K562 (cell line): Measurements from ENCODE around the gene APOL4. TPM values are rescaled to one million over a fixed set of nuclear protein-coding genes. Genes with fewer than 3 reads are reported as not detected.

ENCODE experiments used
- ATAC-seq: fragments of 200-7000 bp; cut with Tn5 transposase; 3 replicates; pipeline ENCODE4 v1.9.1; 2020; ENCODE audit warnings: moderate library complexity
- BruUV-seq: library from RNA; stranded (reverse); fragments of 400-500 nt; replicated peaks from 2 replicates; lab custom pipeline; 2021; lab: Mats Ljungman, UMichigan
- CTCF ChIA-PET: fragments of 300-600 bp; formaldehyde crosslinking; extraction: SDS; loops from one replicate; lab custom pipeline; 2021; ENCODE audit warnings: low intra/inter-chr PET ratio; lab: Yijun Ruan, JAX
- POLR2A ChIA-PET: fragments of 300-600, 350-650 bp; sonication (Branson Sonifier 250); formaldehyde crosslinking; extraction: SDS; loops from one replicate; lab custom pipeline; 2021; ENCODE audit warnings: antibody characterized with exemption, inconsistent platforms; lab: Yijun Ruan, JAX
- DNase-seq, 4 experiments: peaks; one replicate each; pipeline versions ENCODE4 v3.0.0 to v3.0.0-alpha.2; 2011 to 2018; ENCODE audit warnings: low spot score in 3 of 4, mixed read lengths in 3 of 4; ENCODE audit errors: extremely low read depth in 1 of 4
- FAIRE-seq: peaks from 2 replicates; lab custom pipeline; 2011; peaks lifted over from hg19 to GRCh38; lab: Jason Lieb, UNC
- H2AFZ ChIP-seq: 2 replicates; pipeline ENCODE4 v1.6.0; 2011; ENCODE audit warnings: low read depth, low read length, control low read depth, inconsistent platforms
- H3K27ac ChIP-seq: fragments of 200-600 bp; 3 replicates; pipeline ENCODE4 v1.8.0; 2011; ENCODE audit warnings: low read depth, mild to moderate bottlenecking, control low read depth, inconsistent platforms, low read length, moderate library complexity, mixed read lengths; ENCODE audit errors: extremely low read depth
- H3K27me3 ChIP-seq, 2 experiments: fragments of 300-600 bp in 1 of 2; 2 replicates in 1 of 2; 3 replicates in 1 of 2; pipeline versions ENCODE4 v1.6.0 to v1.8.0; 2011; ENCODE audit warnings: inconsistent platforms in 2 of 2, low read length in 2 of 2, mild to moderate bottlenecking in 1 of 2, mixed read lengths in 1 of 2, moderate library complexity in 1 of 2; ENCODE audit not compliant: control insufficient read depth in 2 of 2, insufficient read depth in 2 of 2
- H3K36me3 ChIP-seq: fragments of 300-600 bp; 3 replicates; pipeline ENCODE4 v1.8.0; 2011; ENCODE audit warnings: mild to moderate bottlenecking, low read length, inconsistent platforms; ENCODE audit not compliant: control insufficient read depth, insufficient read depth
- H3K4me1 ChIP-seq, 2 experiments: fragments of 200-600 bp in 1 of 2; replicated peaks in 1 of 2; 2 replicates in 1 of 2; 3 replicates in 1 of 2; pipeline versions ENCODE4 v1.5.1 to v1.8.0; 2011; ENCODE audit warnings: inconsistent platforms in 2 of 2, low read length in 2 of 2, mild to moderate bottlenecking in 1 of 2, mixed read lengths in 1 of 2, moderate library complexity in 1 of 2; ENCODE audit not compliant: control insufficient read depth in 2 of 2, insufficient read depth in 2 of 2
- H3K4me2 ChIP-seq: 2 replicates; pipeline ENCODE4 v1.6.1; 2011; ENCODE audit warnings: low read length, control low read depth, inconsistent platforms, mixed read lengths; ENCODE audit not compliant: insufficient read depth
- H3K4me3 ChIP-seq: fragments of 200-600 bp; sonication (generic), shearing (Covaris generic); 2 replicates; pipeline ENCODE4 v1.5.1; 2016; ENCODE audit warnings: control low read depth, inconsistent platforms
- H3K79me2 ChIP-seq: fragments of 200-600 bp; 3 replicates; pipeline ENCODE4 v1.8.0; 2011; ENCODE audit warnings: low read length, inconsistent platforms; ENCODE audit not compliant: control insufficient read depth, insufficient read depth
- H3K9ac ChIP-seq, 2 experiments: 2 replicates each; pipeline versions ENCODE4 v1.6.0 to v1.6.1; 2011; ENCODE audit warnings: low read depth in 2 of 2, low read length in 2 of 2, control low read depth in 1 of 2, inconsistent platforms in 1 of 2, mild to moderate bottlenecking in 1 of 2, mixed read lengths in 1 of 2; ENCODE audit not compliant: insufficient read depth in 1 of 2
- H3K9me1 ChIP-seq: one replicate; pipeline ENCODE4 v1.6.0; 2011; ENCODE audit warnings: inconsistent platforms, mild to moderate bottlenecking, low read length, moderate library complexity; ENCODE audit not compliant: control insufficient read depth, insufficient read depth
- H3K9me3 ChIP-seq: replicated peaks from 2 replicates; pipeline ENCODE4 v1.5.1; 2011; ENCODE audit warnings: low read depth, low read length, inconsistent platforms; ENCODE audit not compliant: control insufficient read depth, insufficient read depth
- H4K20me1 ChIP-seq: replicated peaks from 2 replicates; pipeline ENCODE4 v1.6.1; 2011; ENCODE audit warnings: low read length, inconsistent platforms, mixed read lengths; ENCODE audit not compliant: control insufficient read depth, insufficient read depth
- FOSL1 ChIP-seq: fragments of 200-800 bp; sonication (Bioruptor generic); conservative IDR thresholded peaks from 2 replicates; pipeline ENCODE4 v1.6.1; 2016; ENCODE audit warnings: missing genetic modification characterization, missing compliant biosample characterization
- HSF4 ChIP-seq: fragments of 250-450 bp; sonication (Bioruptor Pico); IDR thresholded peaks from 2 replicates; pipeline ENCODE4 v2.1.2; 2022; ENCODE audit warnings: mild to moderate bottlenecking, moderate library complexity, borderline replicate concordance
- RBM17 ChIP-seq: fragments of 200-400 bp; formaldehyde crosslinking; IDR thresholded peaks from 2 replicates; pipeline ENCODE4 v1.6.1; 2017; ENCODE audit warnings: low read depth, mild to moderate bottlenecking, low read length, borderline replicate concordance
- TBP ChIP-seq: optimal IDR thresholded peaks from 2 replicates; pipeline ENCODE3; 2011; ENCODE audit warnings: low read depth, low read length, improper control_type of control experiment
- TCF7L2 ChIP-seq: fragments of 150-350 bp; IDR thresholded peaks from 2 replicates; pipeline ENCODE4 v1.6.1; 2016; ENCODE audit warnings: low read depth, mild to moderate bottlenecking, low read length, moderate library complexity
- THRAP3 ChIP-seq: fragments of 450-650 bp; IDR thresholded peaks from 2 replicates; pipeline ENCODE4 v1.6.1; 2016; ENCODE audit warnings: mild to moderate bottlenecking, inconsistent platforms, borderline replicate concordance
- ZBTB17 ChIP-seq: fragments of 450-650 bp; formaldehyde crosslinking; IDR thresholded peaks from 2 replicates; pipeline ENCODE4 v1.4.0; 2020; ENCODE audit warnings: mild to moderate bottlenecking
- ZBTB43 ChIP-seq: sonication (generic); formaldehyde crosslinking; IDR thresholded peaks from 2 replicates; pipeline ENCODE4 v1.8.0; 2023; ENCODE audit warnings: mild to moderate bottlenecking, missing genetic modification reagents
- ZNF318 ChIP-seq, 2 experiments: fragments of 450-650 bp; IDR thresholded peaks; 2 replicates each; pipeline ENCODE4 v1.6.1; 2016; ENCODE audit warnings: mild to moderate bottlenecking in 2 of 2, borderline replicate concordance in 1 of 2, low read depth in 1 of 2, moderate library complexity in 1 of 2
- ZNF551 ChIP-seq: fragments of 250-450 bp; sonication (Bioruptor Pico); IDR thresholded peaks from 2 replicates; pipeline ENCODE4 v1.5.0; 2021; ENCODE audit warnings: mild to moderate bottlenecking, moderate library complexity
- WGBS: fragments of 100-300 bp; shearing (Covaris generic); methylation state at CpG from one replicate; pipeline ENCODE4 v1.1.6; 2016; ENCODE audit warnings: low coverage, mixed read lengths; ENCODE audit not compliant: insufficient coverage; ENCODE audit errors: missing lambda C conversion rate; 5-methylcytosine and 5-hydroxymethylcytosine counted together
- in situ Hi-C: fragments of 300-500 bp; cut with MboI; formaldehyde crosslinking; loops from 4 replicates; pipeline ENCODE4 v1.15.0; 2018; ENCODE audit warnings: inconsistent platforms, mixed read lengths
- intact Hi-C: fragments of 100-400 bp; cut with micrococcal nuclease; formaldehyde crosslinking; loops from 2 replicates; pipeline ENCODE4 v1.14.2; 2022
- polyA plus RNA-seq, 8 experiments: library from polyadenylated mRNA; depleted of rRNA in 4 of 8; stranded (reverse) in 5 of 8; unstranded in 3 of 8; fragments of >200 nt; fragmentation: Nextera tagmentation in 2 of 8; fragmentation: Illumina TruSeq in 1 of 8; extraction: Ambion mirVana in 2 of 8; extraction: Trizol in 1 of 8; gene quantifications; 2 replicates each; pipeline versions ENCODE4 v1.2.1 to v1.2.3, GENCODE V29; 2011 to 2014; ENCODE audit warnings: inconsistent platforms in 1 of 8, missing spikeins in 1 of 8
- total RNA-seq, 7 experiments: library from RNA; depleted of rRNA in 6 of 7; stranded (reverse); fragments of >200 nt in 6 of 7; fragmentation: Illumina TruSeq in 2 of 7; extraction: Trizol in 2 of 7; gene quantifications; 2 replicates each; pipeline versions ENCODE4 v1.2.1 to v1.2.3, GENCODE V29; 2011 to 2021; ENCODE audit warnings: low replicate concordance in 1 of 7

The APOL4 gene
- total and polyA plus RNA-seq, 9 of the 15 experiments (the other 6 are each of a cell fraction or from before 2014, with no cell fraction given) = 6.5 to 15.0 (median 9.8) TPM

- Histone ChIP-seq H4K20me1 (no peaks in the 10 kb centered on the region), H2AFZ (no peak overlapping the region), H3K9me3 (no peaks in the 10 kb centered on the region), H3K27me3 (no peaks in the 10 kb centered on the region), H3K9ac (no peak overlapping the region), H3K79me2 (no peaks in the 10 kb centered on the region), H3K4me3 (no peak overlapping the region), H3K36me3 (no peaks in the 10 kb centered on the region), H3K4me2 (no peak overlapping the region), H3K27ac (no peak overlapping the region), H3K4me1 (no peaks in the 10 kb centered on the region; a peak in 1 of 5 replicates), H3K9me1 (no peaks in the 10 kb centered on the region)
- intact Hi-C loops = no loop called here
- BruUV-seq = no TSS peak
- ChIA-PET POLR2A (interaction anchor here (0.7 to 1.1 kb wide), 3 partner anchors 12 to 231 kb away, joined by 3 to 4 read pairs (median 3); no protein-coding TSS in a partner anchor), CTCF (interaction anchor here (0.5 kb wide), 1 partner anchor 59 kb away, joined by 3 read pairs; no protein-coding TSS in a partner anchor)
- WGBS = 32% methylated on average over 6 of the region's 6 CpGs
- no peak for DNase-seq
- ATAC-seq = no peak
- no peak for FAIRE-seq
- in situ Hi-C loops = no loop called here
- TF ChIP-seq ZBTB17 (CRISPR knock-in tag) = no peak
- TF ChIP-seq THRAP3 = no peak
- no peak for TF ChIP-seq HSF4 (CRISPR knock-in tag)
- no peak for TF ChIP-seq TCF7L2
- TF ChIP-seq TBP = no peak
- TF ChIP-seq ZBTB43 = no peak
- no peak for TF ChIP-seq FOSL1
- no peak for TF ChIP-seq RBM17
- no peak for TF ChIP-seq ZNF551 (CRISPR knock-in tag)
- TF ChIP-seq ZNF318 (IDR thresholded peaks at IDR 0.05; ENCODE audit: borderline replicate concordance in 1 of 2, low read depth in 1 of 2) = no peak
Measured at GRCh38 chr22:36162127-36163034, 39.2 kb downstream of the APOL4 start.
